Raji (cell line): ENCODE measurements around the gene PDE4D.

Source experiments
- POLR2A ChIP-seq: IDR thresholded peaks from 2 replicates; pipeline ENCODE4 v1.6.1; 2011; ENCODE audit warnings: low read depth, low read length, control low read depth; ENCODE audit not compliant: insufficient read depth

PDE4D gene

GRCh38 chr5:59385700-59386099 is 507.8 kb downstream of the PDE4D start:
- TF ChIP-seq POLR2A: no peak

GRCh38 chr5:59380350-59380951 is 513.1 kb downstream of the PDE4D start:
- TF ChIP-seq POLR2A: no peak

DNA sequence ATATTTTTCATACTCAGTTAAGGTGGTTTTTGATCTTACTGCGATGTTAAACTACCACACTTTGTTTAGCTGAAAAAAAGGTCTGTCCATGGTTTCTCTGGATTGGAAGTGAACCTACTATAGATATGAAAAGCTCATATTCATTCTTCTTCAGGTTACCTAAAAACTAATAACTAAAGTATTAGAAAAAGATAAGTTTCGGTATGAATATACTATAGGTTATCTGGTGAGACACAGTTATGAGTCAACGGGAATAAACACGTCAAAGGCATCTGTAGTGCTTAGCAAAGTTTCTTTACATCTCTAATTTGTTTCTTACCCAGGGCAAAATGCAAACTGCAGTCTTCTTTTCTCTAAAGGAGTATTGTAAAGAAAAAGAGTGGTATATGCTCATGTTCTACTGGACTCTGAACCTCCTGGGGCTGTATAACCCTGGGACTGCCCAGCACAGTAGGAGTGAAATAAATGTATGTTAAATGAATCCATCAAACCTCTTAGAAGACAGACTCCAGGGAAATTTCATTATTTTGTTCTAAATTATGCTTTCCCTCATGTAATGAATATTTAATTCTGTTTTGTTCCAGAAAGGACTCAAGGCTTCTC is 521.9 kb downstream of the PDE4D start:
- no peak for TF ChIP-seq POLR2A

DNA sequence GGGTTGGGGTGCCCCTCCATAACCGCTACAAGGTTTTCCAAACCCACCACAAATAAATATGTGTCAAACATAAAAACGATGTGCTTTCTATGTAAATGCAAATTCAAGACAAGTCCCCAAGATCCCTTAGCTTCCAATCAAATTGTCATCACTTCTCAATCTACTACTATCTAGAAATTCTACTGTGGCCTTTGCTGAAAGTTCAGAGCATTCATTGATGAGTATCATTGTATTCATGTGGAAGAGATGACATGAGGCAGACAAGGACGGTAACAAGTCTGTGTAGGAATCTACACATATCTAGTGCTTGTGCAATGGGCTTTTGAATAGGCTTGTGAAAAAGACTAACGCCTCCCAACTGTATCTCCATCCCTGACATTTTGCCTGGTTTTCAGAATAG is 524.6 kb downstream of the PDE4D start:
- TF ChIP-seq POLR2A: no peak

DNA sequence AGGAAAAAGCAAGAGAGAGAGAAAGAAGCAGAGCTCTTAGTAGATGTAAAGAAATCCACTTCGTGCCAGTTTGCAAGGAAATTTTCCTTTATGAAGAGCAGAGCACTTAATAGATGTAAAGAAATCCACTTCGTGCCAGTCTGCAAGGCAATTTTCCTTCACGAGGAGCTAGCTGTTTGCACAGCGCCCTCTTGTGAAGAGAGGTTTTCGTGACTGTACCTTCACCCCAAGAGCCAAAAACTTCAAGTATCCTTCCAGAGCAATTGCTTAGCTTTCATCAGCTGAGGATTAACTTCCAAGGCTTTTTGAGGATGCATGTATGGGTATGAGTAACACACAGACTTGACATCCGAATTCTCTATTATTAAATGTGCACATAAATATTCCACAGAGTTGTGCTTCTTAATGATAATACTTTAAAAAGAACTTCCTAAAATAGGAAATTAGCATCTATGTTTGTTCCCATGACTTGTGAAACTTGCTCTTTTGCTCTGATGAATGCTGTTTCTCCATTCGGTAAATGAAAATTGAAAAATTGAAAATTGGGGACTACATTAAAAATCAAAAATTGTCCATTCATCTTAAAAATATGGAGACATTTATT is 525.6 kb downstream of the PDE4D start:
- no peak for TF ChIP-seq POLR2A

- TF ChIP-seq POLR2A: no peak
Observed at GRCh38 chr5:59366784-59367183, 526.7 kb downstream of the PDE4D start.

- TF ChIP-seq POLR2A: no peak
Observed at GRCh38 chr5:59362438-59362837, 531.1 kb downstream of the PDE4D start.

GRCh38 chr5:59361454-59361853 is 532.1 kb downstream of the PDE4D start:
- no peak for TF ChIP-seq POLR2A

DNA sequence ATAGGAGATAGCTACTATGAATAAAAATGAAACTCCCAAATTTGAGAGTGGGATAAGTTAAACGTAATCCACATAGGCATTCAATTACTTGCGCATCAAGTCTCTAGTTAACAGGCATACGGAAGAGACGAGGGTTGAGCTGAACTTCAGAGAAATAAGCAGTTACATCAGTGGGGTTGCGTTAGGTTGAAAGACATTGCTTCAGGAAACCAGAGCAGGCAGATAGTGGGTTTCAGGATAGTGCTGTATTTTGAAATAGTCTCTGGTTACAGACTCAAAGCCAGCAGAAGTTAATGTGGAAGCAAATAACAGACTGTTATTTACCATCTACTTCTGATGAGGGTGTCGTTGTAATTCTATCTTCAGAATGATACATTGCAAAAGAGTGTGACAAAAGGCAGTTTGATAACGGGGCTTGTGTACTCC is 533.4 kb downstream of the PDE4D start:
- TF ChIP-seq POLR2A: no peak

DNA sequence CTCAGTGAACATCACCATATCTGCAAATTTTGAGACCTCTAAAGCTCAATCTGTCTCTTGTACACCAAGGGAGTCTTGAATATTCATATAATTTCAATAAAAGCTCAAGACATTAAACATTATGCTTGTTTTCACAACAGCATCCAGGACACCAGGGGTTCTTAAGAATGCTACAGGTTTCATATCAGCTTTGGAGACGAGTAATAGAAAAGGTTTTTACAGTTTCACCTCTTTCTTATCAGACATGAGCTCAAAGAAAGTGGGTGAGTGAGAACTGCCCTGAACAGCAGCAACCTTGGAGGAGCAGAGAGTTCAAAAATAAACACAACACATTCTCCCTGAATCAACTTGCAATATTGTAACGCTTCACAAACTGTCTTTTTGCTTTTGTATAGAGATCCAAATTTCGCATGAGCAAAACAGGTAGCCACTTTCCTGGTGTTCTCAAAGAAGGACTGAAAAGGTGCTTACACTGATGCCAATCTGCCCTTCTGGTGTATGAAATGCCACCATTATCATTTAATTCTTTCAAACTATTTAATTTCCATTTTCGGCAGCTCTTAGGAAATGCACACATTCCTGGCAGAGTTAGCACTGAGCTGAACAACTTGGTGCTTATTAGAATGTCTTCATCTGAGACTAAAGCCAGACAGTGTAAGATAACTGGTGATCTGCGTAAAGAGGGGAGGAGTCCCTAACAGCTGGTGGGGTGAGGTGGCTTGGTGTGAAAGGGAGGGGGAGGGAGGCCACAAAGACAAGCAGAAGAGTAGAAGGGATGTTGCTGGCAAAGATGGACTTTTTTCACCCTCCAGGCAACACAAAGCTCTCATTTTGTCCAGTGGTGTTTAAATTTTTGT is 535.3 kb downstream of the PDE4D start:
- no peak for TF ChIP-seq POLR2A

DNA sequence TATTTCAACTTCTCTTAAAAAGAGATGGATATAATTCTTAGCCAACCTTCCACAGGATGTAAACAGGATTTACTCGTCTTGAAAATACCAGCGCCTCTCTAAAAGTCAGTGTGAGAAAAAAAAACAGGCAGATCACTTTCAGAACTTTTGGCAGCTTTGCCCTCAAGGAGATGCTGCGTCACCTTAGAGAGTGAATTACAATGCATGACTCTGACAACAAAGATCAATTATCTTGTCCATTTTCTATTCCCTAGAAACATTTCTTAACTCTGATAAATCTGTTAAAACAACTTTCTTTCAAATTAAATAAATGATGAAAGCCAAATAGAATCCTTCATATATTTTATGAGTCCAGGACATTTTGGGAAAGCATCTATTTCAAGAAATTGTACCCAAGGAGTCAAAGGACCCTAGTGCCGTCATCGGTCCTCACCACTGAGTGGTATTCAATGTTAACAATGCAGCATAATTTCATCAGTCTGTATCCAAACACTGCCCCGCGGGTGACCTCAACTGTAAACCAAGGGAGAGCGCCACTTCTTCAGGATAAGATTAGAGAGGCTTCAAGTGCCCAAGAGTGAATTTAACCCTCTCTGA is 536.0 kb downstream of the PDE4D start:
- no peak for TF ChIP-seq POLR2A

DNA sequence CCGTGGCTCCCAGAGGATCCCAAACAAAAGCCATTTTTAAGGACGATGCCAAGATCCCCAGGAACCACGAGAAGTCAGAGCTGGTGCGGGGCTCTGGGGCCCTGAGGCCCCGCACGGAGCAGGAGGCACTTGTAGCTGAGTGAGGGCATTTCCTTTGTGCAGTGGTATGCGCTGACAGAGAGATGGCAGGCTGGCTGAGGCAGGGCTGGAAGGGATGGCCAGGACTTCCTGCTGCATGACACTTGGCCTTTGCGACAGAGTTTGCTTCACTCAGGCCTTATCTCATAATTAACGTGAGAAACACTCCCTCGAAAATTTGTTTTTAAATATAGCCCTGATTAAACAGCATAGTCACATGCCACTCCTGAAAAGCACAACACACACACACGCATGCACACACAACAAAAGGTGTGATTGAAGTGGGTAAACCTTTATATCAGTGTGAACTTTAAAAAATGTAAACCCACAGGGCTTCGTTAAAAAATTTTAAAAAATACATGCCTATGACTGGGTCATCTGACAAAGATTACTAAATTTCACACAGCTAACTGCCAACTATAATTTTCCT is 536.6 kb downstream of the PDE4D start:
- no peak for TF ChIP-seq POLR2A

GRCh38 chr5:59354811-59355210 is 538.7 kb downstream of the PDE4D start:
- TF ChIP-seq POLR2A: no peak

GRCh38 chr5:59354274-59354673 is 539.3 kb downstream of the PDE4D start:
- TF ChIP-seq POLR2A: no peak
